SK-N-SH (cell line): ENCODE data around the gene RASGEF1B. TPM values are rescaled to one million over a fixed set of nuclear protein-coding genes. Genes with fewer than 3 reads are reported as not detected.

Experiments used
- CTCF ChIA-PET: fragments of 300-600, 350-600 bp; formaldehyde crosslinking; extraction: SDS; loops from one replicate; lab custom pipeline; 2021; lab: Yijun Ruan, JAX
- POLR2A ChIA-PET: fragments of 350-600 bp; sonication (Branson Sonifier 250); formaldehyde crosslinking; extraction: SDS; loops from one replicate; lab custom pipeline; 2020; ENCODE audit warnings: antibody characterized with exemption, inconsistent platforms; lab: Yijun Ruan, JAX
- DNase-seq: peaks from one replicate; pipeline ENCODE4 v3.0.0; 2012
- H2AFZ ChIP-seq: fragments of 200-600 bp; sonication (generic); 2 replicates; pipeline ENCODE4 v1.8.1; 2016; ENCODE audit warnings: antibody characterized with exemption, mild to moderate bottlenecking, low read depth
- H3F3A ChIP-seq: fragments of 200-600 bp; sonication (generic); replicated peaks from 2 replicates; pipeline ENCODE3; 2016; ENCODE audit warnings: antibody characterized with exemption, mild to moderate bottlenecking; ENCODE audit not compliant: insufficient read depth
- H3K27ac ChIP-seq, 2 experiments: fragments of 200-500 bp in 1 of 2; fragments of 200-600 bp in 1 of 2; sonication (Bioruptor generic) in 1 of 2; sonication (generic), shearing (Covaris generic) in 1 of 2; 2 replicates each; pipeline versions ENCODE4 v1.5.1 to v1.6.1; 2014 to 2016; ENCODE audit warnings: low read depth in 2 of 2, inconsistent platforms in 1 of 2, low read length in 1 of 2, mild to moderate bottlenecking in 1 of 2, mixed read lengths in 1 of 2
- H3K27me3 ChIP-seq: fragments of 200-600 bp; sonication (generic), shearing (Covaris generic); 2 replicates; pipeline ENCODE4 v1.6.1; 2016; ENCODE audit warnings: mixed run types; ENCODE audit not compliant: insufficient read depth
- H3K36me3 ChIP-seq, 2 experiments: fragments of 200-500 bp in 1 of 2; fragments of 200-600 bp in 1 of 2; sonication (Bioruptor generic) in 1 of 2; sonication (generic) in 1 of 2; replicated peaks in 1 of 2; 2 replicates each; pipeline versions ENCODE3 to v1.5.1; 2014 to 2016; ENCODE audit warnings: low read length in 1 of 2, mild to moderate bottlenecking in 1 of 2; ENCODE audit not compliant: insufficient read depth in 2 of 2, control insufficient read depth in 1 of 2
- H3K4me1 ChIP-seq, 2 experiments: fragments of 200-500 bp in 1 of 2; fragments of 200-600 bp in 1 of 2; sonication (Bioruptor generic) in 1 of 2; sonication (generic), shearing (Covaris generic) in 1 of 2; 2 replicates each; pipeline versions ENCODE4 v1.5.1 to v1.6.1; 2014 to 2016; ENCODE audit warnings: low read depth in 1 of 2, low read length in 1 of 2, mixed run types in 1 of 2; ENCODE audit not compliant: insufficient read depth in 2 of 2, control insufficient read depth in 1 of 2
- H3K4me2 ChIP-seq: fragments of 200-600 bp; sonication (generic), shearing (Covaris generic); 2 replicates; pipeline ENCODE4 v1.6.1; 2017; ENCODE audit warnings: mixed run types
- H3K4me3 ChIP-seq, 2 experiments: fragments of 200-500 bp in 1 of 2; fragments of 200-600 bp in 1 of 2; sonication (Bioruptor generic) in 1 of 2; sonication (generic), shearing (Covaris generic) in 1 of 2; 2 replicates each; pipeline versions ENCODE4 v1.5.1 to v1.8.1; 2014 to 2016; ENCODE audit warnings: low read depth in 2 of 2, inconsistent platforms in 1 of 2, low read length in 1 of 2, mild to moderate bottlenecking in 1 of 2, mixed read lengths in 1 of 2, moderate library complexity in 1 of 2
- H3K79me2 ChIP-seq: fragments of 200-600 bp; sonication (generic); 2 replicates; pipeline ENCODE4 v1.8.1; 2017; ENCODE audit warnings: mild to moderate bottlenecking; ENCODE audit not compliant: insufficient read depth
- H3K9ac ChIP-seq: fragments of 200-600 bp; sonication (generic); 2 replicates; pipeline ENCODE4 v1.6.1; 2017; ENCODE audit warnings: mixed run types
- H3K9me2 ChIP-seq: fragments of 200-600 bp; sonication (generic); 2 replicates; pipeline ENCODE4 v1.6.1; 2017; ENCODE audit warnings: mixed run types
- H3K9me3 ChIP-seq: fragments of 200-600 bp; sonication (generic); 2 replicates; pipeline ENCODE4 v1.6.1; 2017; ENCODE audit warnings: mixed run types, mild to moderate bottlenecking, moderate library complexity
- H4K20me1 ChIP-seq: fragments of 200-600 bp; sonication (generic); 2 replicates; pipeline ENCODE4 v1.6.1; 2017; ENCODE audit warnings: mild to moderate bottlenecking, mixed run types; ENCODE audit not compliant: insufficient read depth
- CHD2 ChIP-seq: fragments of 150-350 bp; IDR thresholded peaks from 2 replicates; pipeline ENCODE4 v1.6.1; 2018; ENCODE audit warnings: low read length; ENCODE audit not compliant: partially characterized antibody
- ELF1 ChIP-seq: IDR thresholded peaks from 2 replicates; pipeline ENCODE4 v1.4.0; 2012
- EP300 ChIP-seq, 2 experiments: IDR thresholded peaks; 2 replicates each; pipeline versions ENCODE4 v1.4.0 to v1.6.1; 2012; ENCODE audit warnings: borderline replicate concordance in 1 of 2, low read depth in 1 of 2, low read length in 1 of 2
- EZH2phosphoT487 ChIP-seq: fragments of 200-600 bp; sonication (generic); IDR thresholded peaks from 2 replicates; pipeline ENCODE4 v1.6.1; 2017; ENCODE audit warnings: low read depth, mixed run types, mild to moderate bottlenecking, antibody characterized with exemption, moderate library complexity, borderline replicate concordance
- FOSL2 ChIP-seq: IDR thresholded peaks from 2 replicates; pipeline ENCODE4 v1.4.0; 2012; ENCODE audit warnings: low read depth, mild to moderate bottlenecking, moderate library complexity, borderline replicate concordance
- FOXM1 ChIP-seq: IDR thresholded peaks from 2 replicates; pipeline ENCODE4 v1.4.0; 2012; ENCODE audit warnings: low read depth, mild to moderate bottlenecking
- GATA2 ChIP-seq: sonication (generic); formaldehyde crosslinking; IDR thresholded peaks from 2 replicates; pipeline ENCODE4 v1.5.0; 2020; ENCODE audit warnings: mild to moderate bottlenecking, missing genetic modification reagents
- JUND ChIP-seq: IDR thresholded peaks from 2 replicates; pipeline ENCODE4 v1.4.0; 2012
- MEF2A ChIP-seq: IDR thresholded peaks from 2 replicates; pipeline ENCODE4 v1.4.0; 2012; ENCODE audit warnings: low read depth, borderline replicate concordance
- MXI1 ChIP-seq: IDR thresholded peaks from 2 replicates; pipeline ENCODE4 v1.6.1; 2012; ENCODE audit warnings: mild to moderate bottlenecking, low read depth, low read length, improper control_type of control experiment
- NFIC ChIP-seq: IDR thresholded peaks from 2 replicates; pipeline ENCODE4 v1.4.0; 2012; ENCODE audit warnings: borderline replicate concordance
- RAD21 ChIP-seq: IDR thresholded peaks from 2 replicates; pipeline ENCODE4 v1.6.1; 2012; ENCODE audit warnings: mild to moderate bottlenecking, low read length
- RCOR1 ChIP-seq: fragments of 150-350 bp; IDR thresholded peaks from 2 replicates; pipeline ENCODE4 v1.6.1; 2017; ENCODE audit warnings: antibody characterized with exemption, low read length
- RFX5 ChIP-seq: IDR thresholded peaks from 2 replicates; pipeline ENCODE4 v1.6.1; 2012; ENCODE audit warnings: mild to moderate bottlenecking, improper control_type of control experiment, low read length
- RXRA ChIP-seq: IDR thresholded peaks from 2 replicates; pipeline ENCODE4 v1.4.0; 2012; ENCODE audit warnings: low read depth, mild to moderate bottlenecking, borderline replicate concordance
- SIN3A ChIP-seq: IDR thresholded peaks from 2 replicates; pipeline ENCODE4 v1.6.1; 2012; ENCODE audit warnings: low read depth, mild to moderate bottlenecking, low read length, moderate library complexity, borderline replicate concordance
- YY1 ChIP-seq: IDR thresholded peaks from 2 replicates; pipeline ENCODE4 v1.4.0; 2012; ENCODE audit warnings: low read depth, mild to moderate bottlenecking
- WGBS: methylation state at CpG from one replicate; pipeline ENCODE4 v1.1.6; 2017; ENCODE audit warnings: low lambda C conversion rate; 5-methylcytosine and 5-hydroxymethylcytosine counted together
- polyA plus RNA-seq, 3 experiments: library from polyadenylated mRNA; depleted of rRNA; stranded (reverse); fragments of >200 nt; gene quantifications; 2 replicates each; pipeline ENCODE4 v1.2.3, GENCODE V29; 2012

Gene RASGEF1B
- polyA plus RNA-seq, 1 of the 3 experiments (the other 2 are of a cell fraction), result not detected

DNA sequence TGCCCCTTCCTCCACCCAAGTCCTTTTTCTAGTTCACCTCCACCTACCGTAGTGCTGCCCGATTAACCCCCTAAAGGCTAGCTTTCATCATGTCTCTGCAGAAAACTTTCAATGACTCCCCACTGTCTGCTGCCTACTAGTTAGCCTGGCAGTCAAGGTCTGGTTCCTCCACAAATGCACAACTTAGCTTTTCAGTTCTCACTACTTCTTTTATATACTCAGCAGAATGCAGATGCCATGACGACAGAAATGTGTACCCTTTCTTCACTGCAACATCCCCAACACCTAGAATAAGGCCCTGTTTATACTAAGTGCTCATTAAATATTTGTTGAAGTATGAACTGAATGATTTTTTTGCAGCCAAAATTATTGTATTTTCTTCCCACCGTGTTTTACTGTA, 30.9 kb upstream of the RASGEF1B start:
- H3K4me2 ChIP-seq, result no peak overlapping the region
- TF ChIP-seq EP300 (IDR thresholded peaks at IDR 0.05; ENCODE audit: borderline replicate concordance in 1 of 2, low read depth in 1 of 2, low read length in 1 of 2), result no peak
- no peak for DNase-seq
- H4K20me1 ChIP-seq, result no peaks in the 10 kb centered on the region
- H3K36me3 ChIP-seq, result no peaks in the 10 kb centered on the region
- H2AFZ ChIP-seq, result no peak overlapping the region
- no peaks in the 10 kb centered on the region for H3F3A ChIP-seq
- H3K27me3 ChIP-seq, result no peaks in the 10 kb centered on the region; the same call in 1 of the 2 replicates
- no peaks in the 10 kb centered on the region for H3K4me1 ChIP-seq
- 2% methylated on average over 4 of the region's 4 CpGs for WGBS
- POLR2A ChIA-PET, result no interaction called here
- no peak overlapping the region for H3K27ac ChIP-seq
- no peak overlapping the region for H3K4me3 ChIP-seq
- H3K9me2 ChIP-seq, result no peaks in the 10 kb centered on the region
- H3K79me2 ChIP-seq, result no peaks in the 10 kb centered on the region
- CTCF ChIA-PET, result interaction anchor here (1.3 kb wide), 1 partner anchor 14 kb away, joined by 3 read pairs; no protein-coding TSS in a partner anchor
- H3K9ac ChIP-seq, result no peak overlapping the region
- H3K9me3 ChIP-seq, result no peaks in the 10 kb centered on the region

DNA sequence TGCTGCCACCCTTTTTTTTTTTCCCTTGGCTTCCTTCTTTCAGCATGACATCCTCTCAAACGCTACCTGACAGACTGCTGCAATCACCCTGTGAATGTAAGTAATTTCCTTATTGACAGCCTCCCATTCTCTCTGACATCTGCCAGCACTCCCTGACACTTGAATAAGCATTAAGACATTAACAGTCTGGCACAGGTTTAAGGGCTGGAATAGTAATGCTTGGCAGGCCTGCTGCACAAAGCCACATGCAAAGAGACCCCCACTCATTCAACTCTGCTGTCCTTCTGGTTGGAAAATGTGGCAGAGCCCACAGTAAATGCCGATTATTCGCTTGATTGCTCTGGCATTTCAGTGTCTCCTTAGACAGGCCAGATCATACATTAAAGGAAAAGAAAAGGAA, 28.1 kb upstream of the RASGEF1B start:
- no peaks in the 10 kb centered on the region for H3K36me3 ChIP-seq
- H3K27me3 ChIP-seq, result no peaks in the 10 kb centered on the region; the same call in 1 of the 2 replicates
- H3K4me3 ChIP-seq, result no peak overlapping the region
- H4K20me1 ChIP-seq, result no peaks in the 10 kb centered on the region
- no peak overlapping the region for H3K9ac ChIP-seq
- TF ChIP-seq EP300 (IDR thresholded peaks at IDR 0.05; ENCODE audit: borderline replicate concordance in 1 of 2, low read depth in 1 of 2, low read length in 1 of 2), result no peak
- no peak for TF ChIP-seq RAD21
- no peak for TF ChIP-seq RCOR1
- no peak for TF ChIP-seq RXRA
- no peak for TF ChIP-seq CHD2
- TF ChIP-seq FOSL2, result no peak
- no peak for TF ChIP-seq JUND
- TF ChIP-seq EZH2phosphoT487, result no peak
- TF ChIP-seq YY1, result no peak
- no peak for TF ChIP-seq MXI1
- TF ChIP-seq NFIC, result no peak
- TF ChIP-seq SIN3A, result no peak
- DNase-seq, result no peak
- WGBS, result 1% methylated on average over 3 of the region's 3 CpGs
- ChIA-PET CTCF (interaction anchor here (0.9 kb wide), 1 partner anchor 51 kb away, joined by 3 read pairs; no protein-coding TSS in a partner anchor), POLR2A (no interaction called here)
- no peaks in the 10 kb centered on the region for H3K9me3 ChIP-seq
- H3F3A ChIP-seq, result no peaks in the 10 kb centered on the region
- H3K27ac ChIP-seq, result no peak overlapping the region
- no peak overlapping the region for H3K4me2 ChIP-seq
- no peaks in the 10 kb centered on the region for H3K79me2 ChIP-seq
- H3K9me2 ChIP-seq, result no peaks in the 10 kb centered on the region
- no peaks in the 10 kb centered on the region for H3K4me1 ChIP-seq
- no peak overlapping the region for H2AFZ ChIP-seq

DNA sequence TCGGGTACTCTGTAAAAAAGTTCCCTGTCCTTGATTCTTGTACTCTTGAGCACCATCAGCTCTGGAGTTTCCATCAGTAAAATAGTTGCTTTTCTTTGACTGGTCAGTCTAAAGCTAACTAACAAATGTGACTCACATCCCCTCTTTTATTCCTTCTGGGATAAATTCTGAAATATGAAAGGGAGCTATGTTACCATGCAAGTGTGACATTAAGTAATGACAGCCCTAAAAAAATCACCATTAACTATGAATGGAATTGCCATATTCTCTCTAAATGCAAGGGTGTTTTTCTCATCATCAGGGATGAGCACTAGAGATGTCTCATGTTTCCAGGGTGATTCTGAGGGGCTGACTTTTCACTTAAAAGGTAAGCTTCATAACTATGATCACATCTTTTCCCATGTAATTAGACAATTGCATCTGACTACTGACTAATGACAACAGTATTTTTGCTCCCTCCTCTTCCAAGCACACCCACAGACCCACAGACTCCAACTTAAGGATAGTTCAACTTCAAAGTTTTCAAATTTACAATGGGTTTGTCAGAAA, 26.9 kb upstream of the RASGEF1B start:
- no peak overlapping the region for H3K4me2 ChIP-seq
- ChIA-PET CTCF (interaction anchor here (0.6 kb wide), 1 partner anchor 773 kb away, joined by 3 read pairs; no protein-coding TSS in a partner anchor), POLR2A (no interaction called here)
- H3K4me3 ChIP-seq, result no peak overlapping the region
- H3F3A ChIP-seq, result no peaks in the 10 kb centered on the region
- H3K9me2 ChIP-seq, result no peaks in the 10 kb centered on the region
- DNase-seq, result no peak
- H3K9ac ChIP-seq, result no peak overlapping the region
- H3K9me3 ChIP-seq, result no peaks in the 10 kb centered on the region
- H2AFZ ChIP-seq, result no peak overlapping the region
- no peak overlapping the region for H3K27ac ChIP-seq
- no peaks in the 10 kb centered on the region for H3K79me2 ChIP-seq
- no peaks in the 10 kb centered on the region for H4K20me1 ChIP-seq
- no peaks in the 10 kb centered on the region for H3K36me3 ChIP-seq
- no peaks in the 10 kb centered on the region; the same call in 1 of the 2 replicates for H3K27me3 ChIP-seq
- H3K4me1 ChIP-seq, result no peaks in the 10 kb centered on the region
- TF ChIP-seq GATA2 (CRISPR knock-in tag) (no peak), RFX5 (no peak), FOXM1 (no peak), MEF2A (no peak), SIN3A (no peak), MXI1 (no peak), EP300 (IDR thresholded peaks at IDR 0.05; ENCODE audit: borderline replicate concordance in 1 of 2, low read depth in 1 of 2, low read length in 1 of 2) (no peak), ELF1 (no peak)
- TF ChIP-seq, all 33 proteins: peak for 0
- 0% methylated on average over 1 of the region's 1 CpG for WGBS
